RPMI7951 (cell line): ENCODE measurements around the gene PRSS53. TPM values are rescaled to one million over a fixed set of nuclear protein-coding genes. Genes with fewer than 3 reads are reported as not detected.
"Not testable (repeated sequence)": the region's sequence is repeated elsewhere in the genome, so short reads cannot be mapped to it uniquely, and the experiment has no call there.

Experiments used
- DNase-seq: peaks from one replicate; pipeline ENCODE4 v3.0.0-alpha.2; 2012; ENCODE audit warnings: low read depth
- total RNA-seq: library from RNA; depleted of rRNA; stranded (reverse); fragments of >200 nt; shearing (Covaris generic); gene quantifications from 2 replicates; pipeline ENCODE4 v1.2.3, GENCODE V29; 2014; rRNA removed

PRSS53 gene
- 0.60 and 1.3 TPM in 2 replicates for total RNA-seq

DNA sequence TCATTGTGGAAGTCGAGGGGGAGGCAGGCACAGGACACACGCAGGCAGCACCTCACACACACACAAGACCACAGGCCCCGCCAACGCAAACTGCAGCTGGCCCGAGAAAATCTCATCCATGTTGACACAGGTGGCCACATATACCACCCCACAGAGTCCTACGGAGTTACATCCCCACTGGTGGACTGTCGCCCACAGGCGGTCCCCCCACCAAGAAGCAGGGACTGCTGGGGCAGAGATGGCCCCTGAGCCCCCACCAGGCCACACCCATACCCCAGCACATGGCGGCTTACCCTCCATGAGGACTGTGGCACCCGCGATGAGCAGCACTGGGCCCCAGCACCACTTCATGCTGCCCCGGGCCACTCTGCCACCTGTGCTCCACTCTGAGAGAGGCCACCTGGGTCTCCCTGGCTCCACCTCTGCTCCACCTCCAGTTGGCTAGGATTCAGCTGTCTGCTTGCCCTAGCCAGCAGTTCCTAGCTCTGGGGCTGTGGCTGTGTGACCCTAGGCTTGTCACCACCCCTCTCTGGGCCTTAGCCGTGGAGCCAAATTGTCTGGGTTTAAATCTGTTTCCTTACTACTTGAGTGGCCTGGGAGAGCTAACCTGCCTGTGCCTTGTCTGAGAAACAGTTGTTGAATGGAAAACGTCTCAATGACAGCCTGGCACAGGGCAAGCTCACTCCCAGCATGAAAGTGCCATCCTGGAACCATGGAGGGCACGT, at the start of gene PRSS53:
PRSS53 (minus strand) TSS at position 485 of the 725 bp plus-strand sequence; CDS start at position 351, 134 bp downstream.
- no peak for DNase-seq

DNA sequence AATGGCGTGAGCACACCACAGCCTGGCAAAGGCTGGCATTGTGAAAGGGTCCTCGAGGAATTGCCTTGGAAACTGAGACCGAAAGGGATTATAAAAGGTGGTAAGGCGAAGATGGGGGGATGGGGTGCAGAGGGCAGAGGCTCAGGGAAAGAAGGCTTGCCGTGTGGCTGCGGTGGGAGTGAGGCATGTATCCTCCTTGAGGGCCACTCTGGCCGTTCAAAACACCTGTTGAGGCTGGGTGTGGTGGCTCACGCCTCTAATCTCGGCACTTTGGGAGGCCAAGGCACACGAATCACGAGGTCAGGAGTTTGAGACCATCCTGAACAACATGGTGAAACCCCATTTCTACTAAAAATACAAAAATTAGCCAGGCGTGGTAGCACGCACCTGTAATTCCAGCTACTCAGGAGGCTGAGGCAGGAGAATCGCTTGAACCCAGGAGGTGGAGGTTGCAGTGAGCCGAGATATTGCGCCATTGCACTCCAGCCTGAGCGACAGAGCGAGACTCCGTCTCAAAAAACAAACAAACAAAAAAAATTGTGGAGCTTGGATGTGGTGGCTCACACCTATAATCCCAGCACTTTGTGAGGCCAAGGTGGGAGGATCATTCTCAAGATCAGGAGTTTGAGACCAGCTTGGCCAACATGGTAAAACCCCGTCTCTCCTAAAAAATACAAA, 48.2 kb upstream of the PRSS53 start:
- not testable (repeated sequence) for DNase-seq

DNA sequence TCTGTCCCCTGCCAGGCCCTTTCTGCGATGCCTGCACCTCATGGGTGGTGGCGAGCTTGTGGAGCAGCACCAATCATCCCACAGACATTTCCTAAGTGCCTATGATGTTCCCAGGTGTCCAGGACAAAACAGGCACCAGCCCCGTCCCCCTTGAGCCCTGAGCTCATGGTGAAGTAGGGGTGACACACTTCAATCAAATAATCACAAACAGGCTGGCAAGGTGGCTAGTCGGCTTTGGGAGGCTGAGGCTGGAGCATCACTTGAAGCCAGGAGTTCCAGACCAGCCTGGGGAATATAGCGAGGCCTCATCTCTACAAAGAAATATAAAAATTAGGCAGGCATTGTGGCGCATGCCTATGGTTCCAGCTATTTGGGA, 47.5 kb upstream of the PRSS53 start:
- no peak for DNase-seq

DNA sequence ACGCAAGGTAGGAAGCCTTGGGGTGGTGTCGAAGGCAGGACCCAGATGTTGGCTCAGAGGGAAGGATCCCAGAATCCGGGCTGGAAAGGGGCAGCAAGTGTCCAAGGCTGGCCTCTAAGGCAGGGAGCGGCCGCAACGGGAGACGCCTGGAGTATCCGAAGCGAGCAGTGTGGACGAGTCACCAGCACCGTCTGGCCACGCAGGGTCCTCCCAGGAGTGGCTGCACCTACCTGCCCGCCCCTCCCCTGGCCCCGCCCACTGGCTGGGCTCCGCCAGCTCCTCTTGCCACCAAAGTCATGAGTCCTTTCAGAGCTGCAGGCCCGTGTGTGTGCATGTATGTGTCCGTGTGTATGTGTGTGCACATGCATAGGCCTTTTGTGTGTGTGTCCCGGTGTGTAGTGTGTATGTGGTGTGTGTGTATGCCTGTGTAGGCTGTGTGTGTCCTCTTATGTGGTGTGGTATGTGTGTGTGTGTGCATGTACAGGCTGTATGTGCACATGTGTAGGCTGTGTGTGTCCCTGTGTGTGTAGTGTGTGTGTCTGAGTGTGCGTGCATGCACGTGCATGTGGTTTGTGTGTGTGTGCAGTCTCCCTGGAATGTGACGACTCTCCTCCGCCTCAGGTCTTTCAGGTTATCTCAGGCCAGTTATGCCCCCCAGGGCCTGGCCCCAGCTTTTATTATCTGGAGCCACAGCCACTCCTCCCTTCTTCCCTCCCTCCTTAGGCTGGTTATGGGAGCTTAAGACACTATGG, 47.0 kb upstream of the PRSS53 start, which contains the start of gene PRSS8:
PRSS8 (minus strand) TSS at position 193 of the 752 bp plus-strand sequence. CDS start 229 bp downstream, outside the sequence.
- no peak for DNase-seq

DNA sequence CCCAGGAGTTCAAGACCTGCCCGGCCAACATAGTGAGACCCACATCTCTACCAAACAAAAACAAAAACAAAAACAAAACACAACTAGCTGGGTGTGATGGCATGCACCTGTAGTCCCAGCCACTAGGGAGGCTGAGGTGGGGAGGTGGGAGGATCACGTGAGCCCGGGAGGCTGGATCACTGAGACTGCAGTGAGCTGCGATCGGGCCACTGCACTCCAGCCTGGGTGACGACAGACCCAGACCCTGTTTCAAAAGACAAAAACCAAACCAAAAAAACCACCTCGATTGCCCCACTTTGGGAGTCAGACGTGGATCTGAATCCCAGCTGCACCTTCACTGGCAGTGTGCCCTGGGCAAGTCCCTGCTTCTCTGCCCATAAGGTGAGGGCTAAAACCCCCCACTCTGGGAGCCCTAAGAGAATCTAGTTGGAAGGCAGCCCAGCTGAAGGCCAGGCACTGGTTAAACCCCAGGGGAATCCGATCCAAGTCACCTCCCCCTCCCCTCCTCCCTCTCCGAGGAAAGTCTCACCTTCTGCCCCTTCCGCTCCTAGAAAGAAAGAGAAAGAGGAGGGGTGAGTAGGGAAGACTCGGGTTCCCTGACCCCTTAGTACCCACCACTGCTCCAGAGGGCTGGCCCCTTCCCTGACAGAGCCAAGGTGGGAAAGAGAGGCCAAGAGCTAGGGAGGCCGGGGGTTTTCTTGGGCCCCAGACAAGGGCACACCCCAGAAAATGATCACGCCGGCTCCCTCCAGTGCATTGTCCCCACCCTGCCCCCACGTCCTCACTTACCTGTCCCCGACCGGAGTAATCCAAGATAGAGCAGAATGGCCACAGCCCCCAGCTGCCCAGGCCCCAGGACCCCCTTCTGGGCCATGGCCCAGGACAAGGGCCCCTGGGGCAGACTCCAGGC, 46.1 kb upstream of the PRSS53 start:
- no peak for DNase-seq

DNA sequence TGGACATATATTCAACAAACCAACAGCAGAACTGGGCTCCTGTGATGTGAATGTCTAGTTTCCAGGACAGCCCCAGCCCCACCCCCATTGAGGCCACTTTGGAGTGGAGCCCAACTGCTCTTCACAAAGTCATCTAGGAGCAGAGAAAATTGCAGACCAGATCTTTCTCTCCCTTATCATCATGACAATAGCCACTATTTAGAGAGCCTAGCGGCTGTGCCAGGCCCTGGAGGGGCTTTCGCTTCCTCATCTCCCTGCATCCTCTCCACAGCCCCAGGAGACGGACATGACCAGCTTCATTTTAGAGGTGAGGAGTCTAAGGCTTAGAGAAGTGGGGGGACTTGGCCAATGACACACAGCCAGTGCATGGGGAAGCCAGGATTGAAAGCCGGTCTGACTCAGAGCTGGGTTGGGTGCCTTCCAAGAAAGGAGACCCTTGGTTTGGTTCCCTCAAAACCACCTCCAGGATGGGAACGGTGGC, 45.4 kb upstream of the PRSS53 start:
- no peak for DNase-seq

DNA sequence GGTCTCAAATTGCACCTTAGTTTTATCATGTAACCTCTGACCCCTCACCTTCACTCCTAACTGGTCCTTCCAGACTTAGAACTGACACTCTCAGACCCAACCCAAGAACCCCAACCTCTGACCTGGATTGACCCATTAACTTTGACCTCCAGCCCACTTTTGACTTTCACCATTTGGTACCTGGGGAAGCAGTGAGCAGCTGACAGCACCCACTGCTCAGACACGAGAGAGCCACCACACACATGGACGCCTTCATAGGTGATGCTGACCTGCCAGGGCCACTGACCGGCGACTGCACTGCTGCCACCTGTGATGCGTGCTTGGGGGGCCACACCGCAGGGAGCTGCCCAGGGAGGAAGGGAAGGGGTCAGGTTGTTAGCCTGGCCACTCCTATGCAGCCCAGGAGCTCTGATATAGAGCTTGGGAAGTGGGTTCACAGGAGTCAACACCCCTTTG, 44.3 kb upstream of the PRSS53 start:
- no peak for DNase-seq

DNA sequence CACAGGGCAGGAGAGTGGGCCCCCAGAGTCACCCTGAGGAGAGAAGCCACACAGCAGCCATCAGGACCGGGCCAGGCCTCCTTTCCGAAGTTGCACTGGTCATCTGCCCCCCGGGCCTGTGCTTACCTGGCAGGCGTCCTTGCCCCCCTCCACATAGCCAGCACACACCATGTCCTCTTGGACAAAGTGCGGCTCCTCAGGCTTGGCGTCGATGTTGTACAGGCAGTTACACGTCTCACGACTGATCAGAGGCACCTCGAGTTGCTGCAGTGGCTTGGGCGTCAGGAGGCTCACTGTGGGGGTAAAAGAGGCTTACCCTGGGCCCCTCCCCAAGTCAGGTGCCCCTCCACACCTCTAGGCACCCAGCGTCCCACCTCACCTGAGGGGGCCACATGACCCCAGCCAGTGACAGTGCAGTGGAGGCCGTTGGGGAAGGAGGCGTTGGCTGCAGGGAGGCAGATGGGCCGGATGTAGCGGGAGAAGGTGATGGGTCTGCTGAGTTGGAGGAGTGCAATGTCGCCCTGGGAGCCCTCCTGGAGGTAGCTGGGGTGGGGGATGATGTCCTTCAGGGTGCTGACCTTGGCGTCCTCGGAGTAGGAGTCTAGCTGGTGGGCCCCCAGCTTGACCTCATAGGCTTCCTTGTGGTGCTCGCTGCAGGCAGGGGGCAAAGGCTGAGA, 43.7 kb upstream of the PRSS53 start:
- DNase-seq = no peak

DNA sequence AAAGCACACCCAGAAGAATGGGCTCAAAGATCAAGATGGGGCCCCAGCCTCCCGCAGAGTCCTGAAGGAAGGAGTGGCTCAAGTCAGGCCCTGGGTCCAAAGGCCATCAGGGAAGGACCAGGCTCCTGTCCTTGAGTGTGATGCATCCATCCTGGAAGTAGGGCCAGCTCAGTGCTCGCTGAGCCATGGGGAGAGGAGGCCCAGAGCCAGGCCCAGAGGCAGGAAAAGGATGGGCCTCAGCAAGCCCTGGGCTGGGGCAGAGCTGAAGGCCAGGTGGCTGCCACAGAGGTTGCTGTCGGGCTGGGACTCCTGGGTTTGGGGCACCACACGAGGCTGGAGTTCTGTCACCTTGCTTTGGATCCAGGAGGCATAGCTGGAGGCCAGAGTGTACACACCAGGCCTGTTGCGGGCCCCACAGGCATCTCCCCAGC, 43.1 kb upstream of the PRSS53 start:
- DNase-seq = no peak

DNA sequence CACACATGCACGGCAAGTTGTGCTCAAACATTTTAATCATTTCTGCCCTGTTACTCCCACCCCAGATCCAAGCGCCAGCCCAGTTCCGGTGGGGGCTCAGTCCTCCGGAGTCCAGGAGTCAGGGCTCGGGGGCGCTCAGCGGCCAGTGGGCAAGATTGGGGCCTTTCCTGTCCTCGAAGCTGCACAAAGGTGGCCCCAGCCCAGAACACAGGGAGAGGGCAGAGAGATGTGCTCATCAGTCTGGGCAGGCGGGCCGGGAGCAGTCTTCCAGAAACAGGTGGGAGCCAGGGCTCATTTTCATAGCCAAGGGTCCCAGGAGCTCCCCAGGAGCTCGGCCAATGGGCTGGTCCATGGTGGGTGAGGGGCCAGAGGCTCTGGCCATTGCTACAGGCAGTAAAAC, 42.7 kb upstream of the PRSS53 start:
- DNase-seq = no peak

DNA sequence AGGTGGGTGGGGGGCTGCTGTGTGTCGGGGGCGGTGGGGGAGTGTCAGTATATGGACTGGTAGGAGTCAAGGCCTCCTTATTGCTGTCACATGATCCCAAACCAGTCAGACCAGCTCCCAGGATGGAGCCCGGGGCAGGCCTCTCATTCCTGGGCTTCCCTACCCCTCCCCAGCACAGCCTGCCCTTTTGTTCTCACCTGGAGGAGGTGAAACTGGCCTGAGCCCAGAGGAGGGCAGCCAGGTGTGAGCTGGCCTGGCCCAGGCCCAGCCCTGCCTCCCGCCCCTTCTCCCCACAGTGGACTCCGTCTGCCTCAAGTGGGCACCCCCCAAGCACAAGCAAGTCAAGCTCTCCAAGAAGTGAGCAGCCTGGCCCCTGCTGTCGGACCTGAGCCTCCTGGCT, 42.2 kb upstream of the PRSS53 start:
- no peak for DNase-seq

DNA sequence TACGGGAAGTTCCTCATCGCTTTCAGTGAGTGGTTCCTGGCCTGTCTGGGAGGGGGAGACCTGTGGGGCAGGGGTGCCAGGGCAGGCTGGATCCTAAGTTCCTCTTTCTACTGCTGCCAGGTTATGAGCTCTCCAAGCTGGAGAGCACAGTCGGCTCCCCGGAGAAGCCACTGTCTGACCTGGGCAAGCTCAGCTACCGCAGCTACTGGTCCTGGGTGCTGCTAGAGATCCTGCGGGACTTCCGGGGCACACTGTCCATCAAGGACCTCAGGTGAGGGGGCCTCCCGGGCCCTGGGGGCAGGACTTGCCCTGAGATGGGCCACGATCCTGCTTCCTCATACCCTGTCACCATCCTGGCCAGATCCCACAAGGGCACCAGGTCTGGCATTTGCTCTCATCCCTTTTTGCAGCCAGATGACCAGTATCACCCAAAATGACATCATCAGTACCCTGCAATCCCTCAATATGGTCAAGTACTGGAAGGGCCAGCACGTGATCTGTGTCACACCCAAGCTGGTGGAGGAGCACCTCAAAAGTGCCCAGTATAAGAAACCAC, 41.7 kb upstream of the PRSS53 start:
- DNase-seq = no peak

DNA sequence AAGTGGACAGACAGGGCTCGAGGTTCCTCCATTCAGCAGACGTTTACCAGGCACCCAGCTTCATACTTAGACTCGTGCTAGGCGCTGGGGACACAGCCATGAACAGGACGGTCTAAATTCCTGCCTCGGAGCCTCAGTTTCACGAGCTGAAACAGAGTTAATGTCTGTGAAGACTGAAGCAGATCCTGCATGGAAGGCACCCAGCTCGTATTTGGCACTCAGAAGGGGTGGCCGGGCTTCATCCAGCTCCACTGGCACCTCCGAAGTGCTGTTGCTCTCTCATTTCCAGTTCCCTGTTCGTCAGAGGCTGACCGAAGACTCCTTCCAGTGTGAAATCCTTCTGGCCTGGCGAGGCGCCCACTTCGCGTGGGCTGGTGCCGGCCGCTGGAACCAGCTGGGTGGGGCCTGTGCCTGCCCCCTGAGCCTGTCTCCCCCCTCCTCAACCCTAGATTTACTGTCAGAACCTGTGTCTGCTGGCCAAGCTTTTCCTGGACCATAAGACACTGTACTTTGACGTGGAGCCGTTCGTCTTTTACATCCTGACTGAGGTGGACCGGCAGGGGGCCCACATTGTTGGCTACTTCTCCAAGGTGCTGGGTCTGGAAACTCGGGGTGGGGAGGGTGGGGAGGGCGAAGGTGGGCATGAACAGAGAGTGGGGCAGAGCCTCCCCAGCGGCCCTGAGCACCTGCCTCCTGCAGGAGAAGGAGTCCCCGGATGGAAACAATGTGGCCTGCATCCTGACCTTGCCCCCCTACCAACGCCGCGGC, 41.0 kb upstream of the PRSS53 start:
- DNase-seq = no peak

DNA sequence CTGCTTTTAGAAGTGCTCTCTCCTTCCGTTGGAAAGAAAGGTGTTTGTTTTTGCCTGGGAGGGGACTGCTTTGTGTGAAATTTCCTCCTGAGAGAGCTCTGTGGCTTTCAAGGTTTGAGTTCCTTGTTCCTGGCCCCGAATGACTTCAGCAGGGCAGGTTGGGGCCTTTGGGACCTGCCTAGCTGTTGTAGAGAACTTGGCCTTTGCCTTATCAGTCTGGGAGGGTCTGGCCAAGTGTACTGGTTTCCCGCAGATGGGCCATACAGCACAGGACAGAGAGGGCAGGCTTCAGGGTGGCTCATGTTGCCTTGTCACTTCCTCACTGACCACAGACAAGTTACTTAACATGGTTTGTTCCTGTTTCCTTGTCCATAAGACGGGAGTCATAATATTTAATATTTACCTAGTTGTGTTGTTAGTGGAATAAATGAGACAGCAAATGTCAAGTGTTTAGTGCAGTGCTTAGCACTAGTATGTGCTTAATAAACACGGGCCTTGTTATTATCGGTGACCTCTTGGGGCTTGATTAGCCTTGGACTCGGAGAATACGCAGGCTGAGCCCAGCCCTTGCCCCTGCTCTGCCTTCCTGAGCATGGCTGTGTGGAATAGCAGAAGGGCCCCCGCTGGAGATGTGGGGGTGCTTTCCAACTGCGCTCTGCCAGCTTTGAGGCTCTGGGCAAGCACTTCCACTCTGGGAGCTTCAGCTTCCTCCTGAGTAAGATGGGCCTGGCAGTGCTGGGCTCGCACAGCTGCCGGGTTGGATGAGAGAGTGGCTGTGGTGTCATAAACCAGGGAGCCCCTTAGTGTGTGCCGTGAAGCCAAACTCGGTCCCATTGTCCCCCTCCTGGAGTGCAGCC, 40.2 kb upstream of the PRSS53 start:
- DNase-seq = no peak

DNA sequence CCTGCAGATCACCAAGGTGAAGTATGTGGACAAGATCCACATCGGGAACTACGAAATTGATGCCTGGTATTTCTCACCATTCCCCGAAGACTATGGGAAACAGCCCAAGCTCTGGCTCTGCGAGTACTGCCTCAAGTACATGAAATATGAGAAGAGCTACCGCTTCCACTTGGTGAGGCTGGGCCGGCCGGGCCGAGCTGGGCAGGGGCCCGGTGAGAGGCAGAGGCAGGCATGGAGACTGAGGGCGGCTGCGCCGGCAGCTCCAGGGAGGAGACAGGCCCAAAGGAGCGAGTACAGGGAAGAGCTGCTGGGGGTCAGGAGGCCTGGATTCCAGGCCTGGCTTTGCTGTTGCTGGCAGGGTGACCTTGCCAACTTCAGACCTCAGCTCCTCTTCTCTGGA, 38.4 kb upstream of the PRSS53 start:
- no peak for DNase-seq

DNA sequence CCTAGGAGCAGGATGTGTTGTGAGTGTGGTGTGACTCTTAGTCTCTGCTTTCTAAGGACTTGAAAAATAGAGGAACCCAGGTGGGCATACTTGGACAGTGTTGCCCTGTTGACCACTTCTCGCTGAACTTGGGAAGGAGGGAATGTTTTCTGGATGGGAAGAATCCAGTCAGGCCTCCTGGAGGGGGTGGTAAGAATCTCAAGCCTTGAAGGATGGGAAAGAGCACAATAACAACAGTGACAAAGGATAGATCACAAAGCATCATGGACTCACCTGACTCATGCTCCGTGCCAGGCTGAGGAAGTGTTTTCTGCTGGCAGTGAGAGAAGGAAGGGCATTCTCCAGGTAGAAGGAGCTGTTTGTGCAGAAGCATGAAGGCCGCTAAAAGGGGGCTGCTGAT, 37.1 kb upstream of the PRSS53 start:
- no peak for DNase-seq

DNA sequence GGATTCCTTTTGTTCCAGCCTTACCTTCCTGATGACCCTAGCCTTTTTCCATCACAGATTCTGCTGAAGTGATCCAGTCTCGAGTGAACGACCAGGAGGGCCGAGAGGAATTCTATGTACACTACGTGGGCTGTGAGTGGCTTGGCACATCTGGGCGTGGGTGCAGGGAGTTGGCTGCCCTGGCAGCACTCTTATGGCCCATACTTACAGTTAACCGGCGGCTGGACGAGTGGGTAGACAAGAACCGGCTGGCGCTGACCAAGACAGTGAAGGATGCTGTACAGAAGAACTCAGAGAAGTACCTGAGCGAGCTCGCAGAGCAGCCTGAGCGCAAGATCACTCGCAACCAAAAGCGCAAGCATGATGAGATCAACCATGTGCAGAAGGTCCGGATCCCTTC, 31.4 kb upstream of the PRSS53 start:
- no peak for DNase-seq
